ENCODE results near the gene FLOT1. TPM values are rescaled to one million over a fixed set of nuclear protein-coding genes. Genes with fewer than 3 reads are reported as not detected.
A peak's percentile ranks its signal among the peaks of the same experiment; 100 is the strongest.

FLOT1 gene
- total and polyA plus RNA-seq, 7 experiments from 2014 or later, result 59.4 to 204 (median 85.4) TPM

DNA sequence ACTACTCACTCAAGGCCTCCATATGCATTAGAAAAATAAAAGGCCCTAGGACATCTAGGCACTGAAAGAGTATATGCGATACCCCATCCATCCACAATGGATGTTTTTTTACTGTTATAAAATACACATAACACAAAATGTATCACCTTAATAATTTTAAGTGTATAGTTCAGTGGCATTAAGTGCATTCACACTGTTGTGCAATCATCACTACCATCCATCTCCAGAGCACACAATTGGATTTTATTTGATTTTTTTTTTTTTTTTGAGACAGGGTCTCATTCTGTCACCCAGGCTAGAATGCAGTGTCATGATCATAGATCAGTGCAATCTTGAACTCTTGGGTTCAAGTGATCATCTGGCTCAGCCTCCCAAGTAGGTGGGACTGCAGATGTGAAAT, 28.2 kb downstream of the FLOT1 start:
- Mint-ChIP-seq H3K27ac (no peak overlapping the region), H3K9me3 (peaks cover 0 to 2% (median 0%) of the 10 kb centered on the region in 11 donors), H3K4me3 (no peak overlapping the region), H3K27me3 (no peaks in the 10 kb centered on the region), H3K36me3 (peaks cover 26 to 58% (median 31%) of the 10 kb centered on the region in 5 donors), H3K4me1 (peaks cover 29 to 70% (median 43%) of the 10 kb centered on the region in 7 donors)
- H3K36me3 ChIP-seq (ENCODE audit: control insufficient read depth in 2 of 3, insufficient read depth in 3 of 3, low read length in 3 of 3), result peaks cover 0 to 50% (median 7%) of the 10 kb centered on the region in 3 experiments
- H3K27ac ChIP-seq (ENCODE audit: low read depth, low read length), result no peak overlapping the region
- CTCF ChIA-PET, result no interaction called here
- POLR2A ChIA-PET, result interaction anchor here (17.4 kb wide), 1 partner anchor 36 kb away, joined by 499 read pairs; the partner anchor contains the start of gene DHX16
- intact Hi-C loops (cut with micrococcal nuclease), result no loop called here
- H3K27me3 ChIP-seq (ENCODE audit: control insufficient read depth in 2 of 2, insufficient read depth in 2 of 2, low read length in 2 of 2), result no peaks in the 10 kb centered on the region
- no peaks in the 10 kb centered on the region for H3K9me3 ChIP-seq (ENCODE audit: control insufficient read depth in 2 of 3, low read length in 3 of 3)
- ATAC-seq (no peak), DNase-seq (no peak)
- peaks cover 7 to 11% of the 10 kb centered on the region in 2 donors for H3K4me1 ChIP-seq (ENCODE audit: control insufficient read depth in 2 of 2, insufficient read depth in 2 of 2, low read length in 2 of 2)
- no peak overlapping the region for H3K4me3 ChIP-seq (ENCODE audit: low read length)

- Mint-ChIP-seq H3K27ac (peak overlapping the region in 1 of 9 donors; percentile 79), H3K4me1 (peaks cover 25 to 57% (median 37%) of the 10 kb centered on the region in 7 donors), H3K4me3 (peak overlapping the region in 1 of 10 donors; percentile 59), H3K27me3 (no peaks in the 10 kb centered on the region), H3K9me3 (peaks cover 0 to 2% (median 0%) of the 10 kb centered on the region in 11 donors), H3K36me3 (peaks cover 32 to 55% (median 38%) of the 10 kb centered on the region in 5 donors)
- ChIA-PET CTCF (interaction anchor here (0.6 to 1.1 kb wide), 2 partner anchors 18 to 116 kb away, joined by 3 to 4 read pairs; no protein-coding TSS in a partner anchor), POLR2A (interaction anchor here (1.3 to 17.4 kb wide), 4 partner anchors 15 to 34 kb away, joined by 3 to 499 read pairs (median 8); partner anchors contain the start of gene DHX16)
- ATAC-seq, result no peak
- no peak overlapping the region for H3K27ac ChIP-seq (ENCODE audit: low read depth, low read length)
- H3K27me3 ChIP-seq (ENCODE audit: control insufficient read depth in 2 of 2, insufficient read depth in 2 of 2, low read length in 2 of 2), result no peaks in the 10 kb centered on the region
- H3K4me1 ChIP-seq (ENCODE audit: control insufficient read depth in 2 of 2, insufficient read depth in 2 of 2, low read length in 2 of 2), result peaks cover 5 to 8% of the 10 kb centered on the region in 2 donors
- H3K4me3 ChIP-seq (ENCODE audit: low read length), result no peak overlapping the region
- H3K9me3 ChIP-seq (ENCODE audit: control insufficient read depth in 2 of 3, low read length in 3 of 3), result no peaks in the 10 kb centered on the region
- peaks cover 0 to 58% (median 7%) of the 10 kb centered on the region in 3 experiments for H3K36me3 ChIP-seq (ENCODE audit: control insufficient read depth in 2 of 3, insufficient read depth in 3 of 3, low read length in 3 of 3)
- intact Hi-C loops (cut with micrococcal nuclease), result no loop called here
- no peak for DNase-seq
Measured at GRCh38 chr6:30712441-30712945, 30.0 kb downstream of the FLOT1 start.

DNA sequence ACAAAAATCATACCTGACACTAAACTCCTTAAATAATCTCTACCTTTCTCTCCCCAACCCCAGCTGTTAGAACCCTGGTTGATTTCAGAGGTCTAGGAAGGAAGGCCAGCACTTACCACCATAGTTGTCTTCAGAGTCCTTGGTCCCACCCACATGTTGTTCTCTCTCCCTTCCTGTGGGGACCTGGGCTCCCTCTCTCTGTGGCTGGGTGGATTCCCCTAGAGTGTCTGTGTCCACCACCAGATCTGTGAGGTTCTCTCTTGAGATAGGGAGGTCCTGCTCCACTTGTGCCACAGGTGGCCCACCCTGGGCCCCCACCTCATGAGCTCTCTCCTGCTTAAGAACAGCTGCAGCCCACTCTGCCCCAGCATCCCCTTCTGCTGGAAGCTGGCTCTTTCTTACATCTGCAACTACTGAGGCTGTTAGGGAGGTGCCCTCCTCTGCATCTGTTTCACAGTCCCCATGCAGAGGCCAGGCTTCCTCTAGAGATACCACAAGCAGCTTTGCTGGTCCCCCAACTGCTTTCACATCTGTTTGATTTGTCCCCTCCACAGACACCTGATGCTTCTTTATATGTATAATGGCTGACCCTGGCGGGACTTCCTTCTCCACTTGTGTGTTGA, 30.6 kb downstream of the FLOT1 start:
- Mint-ChIP-seq H3K4me1 (peaks cover 22 to 53% (median 31%) of the 10 kb centered on the region in 7 donors), H3K27ac (peak overlapping the region in 3 of 9 donors; percentile 51 to 79 (median 65)), H3K4me3 (peak overlapping the region in 1 of 10 donors; percentile 59), H3K27me3 (no peaks in the 10 kb centered on the region), H3K36me3 (peaks cover 32 to 56% (median 42%) of the 10 kb centered on the region in 5 donors), H3K9me3 (peaks cover 0 to 2% (median 0%) of the 10 kb centered on the region in 11 donors)
- Histone ChIP-seq H3K27me3 (ENCODE audit: control insufficient read depth in 2 of 2, insufficient read depth in 2 of 2, low read length in 2 of 2) (no peaks in the 10 kb centered on the region), H3K27ac (ENCODE audit: low read depth, low read length) (no peak overlapping the region), H3K9me3 (ENCODE audit: control insufficient read depth in 2 of 3, low read length in 3 of 3) (no peaks in the 10 kb centered on the region), H3K4me3 (ENCODE audit: low read length) (no peak overlapping the region), H3K36me3 (ENCODE audit: control insufficient read depth in 2 of 3, insufficient read depth in 3 of 3, low read length in 3 of 3) (peaks cover 0 to 64% (median 7%) of the 10 kb centered on the region in 3 experiments), H3K4me1 (ENCODE audit: control insufficient read depth in 2 of 2, insufficient read depth in 2 of 2, low read length in 2 of 2) (peaks cover 5 to 8% of the 10 kb centered on the region in 2 donors)
- DNase-seq (no peak), ATAC-seq (no peak)
- CTCF ChIA-PET, result interaction anchor here (1.1 kb wide), 2 partner anchors 19 to 33 kb away, joined by 3 to 8 read pairs; no protein-coding TSS in a partner anchor
- POLR2A ChIA-PET, result interaction anchor here (0.9 to 17.4 kb wide), 5 partner anchors 14 to 60 kb away, joined by 3 to 499 read pairs (median 6); partner anchors contain the start of gene DHX16
- intact Hi-C loops (cut with micrococcal nuclease), result no loop called here

- Histone ChIP-seq H3K4me3 (ENCODE audit: low read length) (no peak overlapping the region), H3K27me3 (ENCODE audit: control insufficient read depth in 2 of 2, insufficient read depth in 2 of 2, low read length in 2 of 2) (no peaks in the 10 kb centered on the region), H3K36me3 (ENCODE audit: control insufficient read depth in 2 of 3, insufficient read depth in 3 of 3, low read length in 3 of 3) (peaks cover 0 to 76% (median 4%) of the 10 kb centered on the region in 3 experiments), H3K27ac (ENCODE audit: low read depth, low read length) (no peak overlapping the region), H3K4me1 (ENCODE audit: control insufficient read depth in 2 of 2, insufficient read depth in 2 of 2, low read length in 2 of 2) (no peaks in the 10 kb centered on the region), H3K9me3 (ENCODE audit: control insufficient read depth in 2 of 3, low read length in 3 of 3) (no peaks in the 10 kb centered on the region)
- CTCF ChIA-PET, result interaction anchor here (1.0 kb wide), 1 partner anchor 21 kb away, joined by 3 read pairs; no protein-coding TSS in a partner anchor
- peaks cover 10 to 36% (median 14%) of the 10 kb centered on the region in 7 donors for H3K4me1 Mint-ChIP-seq
- intact Hi-C loops (cut with micrococcal nuclease), result no loop called here
- POLR2A ChIA-PET, result interaction anchor here (0.7 kb wide), 1 partner anchor 35 kb away, joined by 3 read pairs; no protein-coding TSS in a partner anchor
- no peak overlapping the region for H3K4me3 Mint-ChIP-seq
- no peaks in the 10 kb centered on the region for H3K27me3 Mint-ChIP-seq
- H3K36me3 Mint-ChIP-seq, result peaks cover 37 to 65% (median 46%) of the 10 kb centered on the region in 5 donors
- H3K9me3 Mint-ChIP-seq, result no peaks in the 10 kb centered on the region
- ATAC-seq (no peak), DNase-seq (no peak)
- H3K27ac Mint-ChIP-seq, result no peak overlapping the region
Measured at GRCh38 chr6:30709101-30709868, 33.2 kb downstream of the FLOT1 start.

GRCh38 chr6:30707281-30707850, 35.1 kb downstream of the FLOT1 start:
- H3K9me3 ChIP-seq (ENCODE audit: control insufficient read depth in 2 of 3, low read length in 3 of 3), result no peaks in the 10 kb centered on the region
- no peaks in the 10 kb centered on the region for H3K4me1 ChIP-seq (ENCODE audit: control insufficient read depth in 2 of 2, insufficient read depth in 2 of 2, low read length in 2 of 2)
- H3K27ac ChIP-seq (ENCODE audit: low read depth, low read length), result no peak overlapping the region
- CTCF ChIA-PET, result no interaction called here
- H3K4me3 ChIP-seq (ENCODE audit: low read length), result no peak overlapping the region
- peak overlapping the region in 4 of 9 donors; percentile 1 to 69 (median 31) for H3K27ac Mint-ChIP-seq
- DNase-seq (no peak), ATAC-seq (no peak)
- peaks cover 30 to 67% (median 39%) of the 10 kb centered on the region in 5 donors for H3K36me3 Mint-ChIP-seq
- H3K36me3 ChIP-seq (ENCODE audit: control insufficient read depth in 2 of 3, insufficient read depth in 3 of 3, low read length in 3 of 3), result peaks cover 0 to 74% (median 6%) of the 10 kb centered on the region in 3 experiments
- no peaks in the 10 kb centered on the region for H3K9me3 Mint-ChIP-seq
- H3K4me3 Mint-ChIP-seq, result no peak overlapping the region
- H3K4me1 Mint-ChIP-seq, result peaks cover 7 to 23% (median 10%) of the 10 kb centered on the region in 7 donors
- no peaks in the 10 kb centered on the region for H3K27me3 ChIP-seq (ENCODE audit: control insufficient read depth in 2 of 2, insufficient read depth in 2 of 2, low read length in 2 of 2)
- intact Hi-C loops (cut with micrococcal nuclease), result no loop called here
- POLR2A ChIA-PET, result no interaction called here
- no peaks in the 10 kb centered on the region for H3K27me3 Mint-ChIP-seq

- Mint-ChIP-seq H3K4me3 (no peak overlapping the region), H3K27ac (peak overlapping the region in 3 of 9 donors; percentile 32 to 41 (median 36)), H3K4me1 (peaks cover 0 to 22% (median 4%) of the 10 kb centered on the region in 7 donors), H3K9me3 (no peaks in the 10 kb centered on the region), H3K36me3 (peaks cover 22 to 58% (median 32%) of the 10 kb centered on the region in 5 donors), H3K27me3 (no peaks in the 10 kb centered on the region)
- ATAC-seq (no peak), DNase-seq (no peak)
- intact Hi-C loops (cut with micrococcal nuclease), result no loop called here
- CTCF ChIA-PET, result no interaction called here
- POLR2A ChIA-PET, result interaction anchor here (0.6 to 2.2 kb wide), 4 partner anchors 9 to 24 kb away, joined by 3 to 13 read pairs (median 4); partner anchors contain the start of gene MDC1
- Histone ChIP-seq H3K36me3 (ENCODE audit: control insufficient read depth in 2 of 3, insufficient read depth in 3 of 3, low read length in 3 of 3) (peaks cover 0 to 59% (median 6%) of the 10 kb centered on the region in 3 experiments), H3K4me1 (ENCODE audit: control insufficient read depth in 2 of 2, insufficient read depth in 2 of 2, low read length in 2 of 2) (no peaks in the 10 kb centered on the region), H3K9me3 (ENCODE audit: control insufficient read depth in 2 of 3, low read length in 3 of 3) (no peaks in the 10 kb centered on the region), H3K27me3 (ENCODE audit: control insufficient read depth in 2 of 2, insufficient read depth in 2 of 2, low read length in 2 of 2) (no peaks in the 10 kb centered on the region), H3K4me3 (ENCODE audit: low read length) (no peak overlapping the region), H3K27ac (ENCODE audit: low read depth, low read length) (no peak overlapping the region)
Measured at GRCh38 chr6:30705620-30706019, 36.9 kb downstream of the FLOT1 start.

Measured in naive thymus-derived CD4-positive, alpha-beta T cell (primary cell).